GM10266 (cell line): Measurements from ENCODE around the gene GNG12.

Experiments used
- DNase-seq: peaks from one replicate; pipeline ENCODE4 v3.0.0; 2012; ENCODE audit errors: extremely low spot score
- TF ChIP-seq, protein P1 (sequence below): IDR thresholded peaks from 2 replicates; pipeline ENCODE4 v1.5.1; 2012; ENCODE audit warnings: mild to moderate bottlenecking, low read depth; ENCODE audit not compliant: control insufficient read depth, insufficient read depth; ENCODE audit errors: missing control alignments

The GNG12 gene

DNA sequence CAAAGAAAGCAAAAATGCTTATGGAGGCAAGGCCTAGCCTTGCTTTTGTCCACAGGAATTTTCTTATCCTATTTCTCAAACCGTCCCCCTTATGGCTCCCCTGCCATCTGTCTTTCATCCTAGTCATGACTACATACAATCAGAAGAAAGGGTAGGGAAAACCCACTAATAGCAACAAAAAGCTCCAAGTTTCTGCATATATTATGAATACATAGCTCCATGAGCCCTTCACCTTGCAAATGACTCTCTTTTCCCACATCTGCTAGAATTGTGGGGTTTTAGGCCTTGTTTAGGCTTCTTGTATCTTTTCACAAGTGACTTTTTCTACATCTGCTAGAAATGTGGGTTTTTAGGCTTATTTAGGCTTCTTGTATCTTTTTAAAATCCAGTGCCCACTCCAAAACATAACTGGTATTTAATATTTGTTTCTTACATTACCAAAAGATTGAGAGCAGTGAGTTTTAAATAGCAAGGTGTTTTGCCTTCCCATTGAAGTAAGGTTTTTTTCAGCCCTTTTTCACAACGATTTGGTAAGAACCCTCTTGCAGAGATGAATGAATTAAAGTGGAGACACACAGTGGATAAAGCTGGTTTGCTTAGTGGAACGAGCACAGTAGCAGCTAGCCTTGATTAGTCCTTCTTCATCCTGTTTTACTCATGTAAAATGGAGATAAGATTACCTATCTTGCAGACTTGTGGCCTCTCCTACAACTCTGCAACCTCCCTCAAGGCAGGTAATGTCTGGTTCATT, 143.8 kb downstream of the GNG12 start:
- no peak for DNase-seq
- TF ChIP-seq, protein P1, sequence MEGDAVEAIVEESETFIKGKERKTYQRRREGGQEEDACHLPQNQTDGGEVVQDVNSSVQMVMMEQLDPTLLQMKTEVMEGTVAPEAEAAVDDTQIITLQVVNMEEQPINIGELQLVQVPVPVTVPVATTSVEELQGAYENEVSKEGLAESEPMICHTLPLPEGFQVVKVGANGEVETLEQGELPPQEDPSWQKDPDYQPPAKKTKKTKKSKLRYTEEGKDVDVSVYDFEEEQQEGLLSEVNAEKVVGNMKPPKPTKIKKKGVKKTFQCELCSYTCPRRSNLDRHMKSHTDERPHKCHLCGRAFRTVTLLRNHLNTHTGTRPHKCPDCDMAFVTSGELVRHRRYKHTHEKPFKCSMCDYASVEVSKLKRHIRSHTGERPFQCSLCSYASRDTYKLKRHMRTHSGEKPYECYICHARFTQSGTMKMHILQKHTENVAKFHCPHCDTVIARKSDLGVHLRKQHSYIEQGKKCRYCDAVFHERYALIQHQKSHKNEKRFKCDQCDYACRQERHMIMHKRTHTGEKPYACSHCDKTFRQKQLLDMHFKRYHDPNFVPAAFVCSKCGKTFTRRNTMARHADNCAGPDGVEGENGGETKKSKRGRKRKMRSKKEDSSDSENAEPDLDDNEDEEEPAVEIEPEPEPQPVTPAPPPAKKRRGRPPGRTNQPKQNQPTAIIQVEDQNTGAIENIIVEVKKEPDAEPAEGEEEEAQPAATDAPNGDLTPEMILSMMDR = no peak

DNA sequence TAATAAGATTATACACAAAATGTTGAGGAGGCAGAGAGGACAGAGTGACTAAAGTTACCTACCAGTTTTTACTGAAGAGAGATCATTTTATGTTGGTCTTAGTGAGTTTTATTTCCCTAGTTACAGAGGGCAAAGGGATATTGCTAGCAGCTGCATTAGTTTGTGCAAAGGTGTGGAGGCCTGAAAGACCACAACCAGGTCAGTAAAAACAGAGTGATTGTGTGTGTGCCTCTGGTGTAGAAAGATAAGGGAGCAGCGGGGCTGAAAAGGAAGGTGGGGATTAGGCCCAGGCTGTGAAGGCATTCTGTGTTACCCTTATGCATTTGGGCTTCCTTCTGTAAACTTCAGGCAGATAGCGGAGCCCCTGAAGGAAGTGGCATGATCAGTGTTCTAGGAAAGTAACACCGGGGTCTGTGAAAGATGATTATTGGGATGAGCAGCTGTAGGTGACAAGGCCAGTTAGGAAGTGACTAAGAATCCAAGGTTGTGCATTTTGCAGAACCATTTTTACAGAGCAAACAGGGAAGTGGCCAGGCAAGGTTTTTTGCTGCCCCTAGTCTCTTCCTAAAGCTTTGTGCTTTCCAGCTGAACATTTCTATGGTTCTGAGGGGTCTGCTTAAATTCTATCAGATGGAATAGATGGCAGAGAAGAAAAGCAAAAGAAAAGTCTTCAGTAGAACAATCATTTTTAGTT, 144.6 kb downstream of the GNG12 start:
- TF ChIP-seq, protein P1 = no peak
- no peak for DNase-seq

DNA sequence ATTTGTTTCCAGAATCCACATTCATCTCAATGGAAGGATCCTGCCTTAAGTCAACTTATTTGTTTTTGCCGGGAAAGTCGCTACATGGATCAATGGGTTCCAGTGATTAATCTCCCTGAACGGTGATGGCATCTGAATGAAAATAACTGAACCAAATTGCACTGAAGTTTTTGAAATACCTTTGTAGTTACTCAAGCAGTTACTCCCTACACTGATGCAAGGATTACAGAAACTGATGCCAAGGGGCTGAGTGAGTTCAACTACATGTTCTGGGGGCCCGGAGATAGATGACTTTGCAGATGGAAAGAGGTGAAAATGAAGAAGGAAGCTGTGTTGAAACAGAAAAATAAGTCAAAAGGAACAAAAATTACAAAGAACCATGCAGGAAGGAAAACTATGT, 145.6 kb downstream of the GNG12 start:
- TF ChIP-seq, protein P1 = no peak
- DNase-seq = no peak

DNA sequence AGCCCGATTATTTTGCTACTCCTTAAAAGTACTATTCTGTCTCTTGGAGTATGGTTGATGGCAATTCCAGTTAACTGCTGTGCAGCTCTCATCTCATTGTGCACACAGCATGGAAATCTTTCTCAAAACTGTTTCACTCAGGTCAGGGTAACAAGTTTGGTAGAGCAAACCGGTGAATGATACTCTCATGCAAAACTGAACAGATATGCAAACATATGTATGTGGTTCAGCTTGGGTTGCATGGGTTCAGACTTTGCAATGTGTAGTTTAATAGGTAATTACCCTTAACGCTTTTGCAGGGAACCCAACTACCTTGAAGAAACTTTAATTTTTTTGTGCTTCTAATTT, 146.1 kb downstream of the GNG12 start:
- DNase-seq = peak; percentile 14
- TF ChIP-seq, protein P1 = no peak

DNA sequence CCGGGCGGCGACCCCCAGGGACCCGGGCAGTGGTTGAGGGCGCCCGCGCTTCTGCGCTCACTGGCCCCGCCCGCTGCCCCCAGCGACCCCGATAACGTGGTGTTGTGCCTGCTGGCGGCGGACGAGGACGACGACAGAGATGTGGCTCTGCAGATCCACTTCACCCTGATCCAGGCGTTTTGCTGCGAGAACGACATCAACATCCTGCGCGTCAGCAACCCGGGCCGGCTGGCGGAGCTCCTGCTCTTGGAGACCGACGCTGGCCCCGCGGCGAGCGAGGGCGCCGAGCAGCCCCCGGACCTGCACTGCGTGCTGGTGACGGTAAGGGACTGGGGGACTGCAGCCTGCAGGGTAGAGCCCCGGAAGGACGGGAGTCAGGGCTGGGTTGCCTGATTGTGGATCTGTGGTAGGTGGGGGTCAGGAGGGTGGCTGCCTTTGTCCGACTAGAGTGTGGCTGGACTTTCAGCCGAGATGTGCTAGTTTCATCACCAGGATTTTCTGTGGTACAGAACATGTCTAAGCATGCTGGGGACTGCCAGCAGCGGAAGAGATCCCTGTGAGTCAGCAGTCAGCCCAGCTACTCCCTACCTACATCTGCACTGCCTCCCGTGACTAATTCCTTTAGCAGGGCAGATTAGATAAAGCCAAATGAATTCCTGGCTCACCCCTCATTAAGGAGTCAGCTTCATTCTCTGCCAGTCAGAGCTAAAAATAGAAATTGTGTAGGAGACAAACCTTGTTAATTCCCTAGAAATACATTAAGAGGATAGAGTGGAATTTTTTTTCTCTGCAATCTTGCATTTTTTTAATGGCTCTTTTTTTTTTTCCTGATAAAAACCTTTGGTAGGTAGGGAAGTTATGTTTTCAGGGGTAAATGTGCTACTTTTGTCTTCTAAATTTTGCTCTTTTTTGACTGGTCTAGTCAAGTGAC, 146.7 kb downstream of the GNG12 start:
- TF ChIP-seq, protein P1 = peak; percentile 35
- DNase-seq = peak; percentile 44

DNA sequence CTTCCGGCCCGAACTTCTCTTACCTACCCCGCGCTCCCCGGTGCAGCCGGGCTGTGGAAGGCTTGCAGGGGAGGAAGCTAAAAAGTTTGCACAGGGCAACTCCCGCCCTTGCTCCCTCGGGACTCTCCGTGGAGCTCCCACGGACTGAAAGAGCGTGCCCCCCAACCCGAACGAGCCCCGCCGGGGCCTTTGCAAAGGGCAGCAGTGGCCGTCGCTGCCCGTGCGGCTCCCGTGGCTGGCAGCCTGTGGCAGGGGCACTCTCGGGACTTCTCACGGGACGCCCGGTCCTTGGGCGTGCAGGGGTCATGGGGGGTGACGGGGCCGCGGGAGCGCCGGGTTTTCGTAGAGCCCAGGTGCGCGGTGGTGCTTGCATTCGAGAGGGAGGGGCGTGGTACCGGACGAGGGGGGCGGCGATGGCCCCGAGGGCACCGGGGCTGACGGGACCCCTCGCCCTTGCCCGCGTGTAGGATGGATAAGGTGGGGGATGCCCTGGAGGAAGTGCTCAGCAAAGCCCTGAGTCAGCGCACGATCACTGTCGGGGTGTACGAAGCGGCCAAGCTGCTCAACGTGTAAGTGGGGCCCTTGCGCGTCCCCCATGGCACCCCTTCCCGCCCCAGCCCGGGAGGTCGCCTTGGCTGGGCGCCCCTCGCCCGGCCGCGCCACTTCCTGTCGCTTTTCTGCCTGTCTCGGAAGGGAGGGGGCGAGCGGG, 147.6 kb downstream of the GNG12 start:
- DNase-seq = peak; percentile 50
- TF ChIP-seq, protein P1 = no peak
